NAMALWA (cell line): ENCODE results near the gene SUGCT.
"Not testable (repeated sequence)": the region's sequence is repeated elsewhere in the genome, so short reads cannot be mapped to it uniquely, and the experiment has no call there.

Experiments
- DNase-seq: peaks from one replicate; pipeline ENCODE4 v3.0.0-alpha.2; 2015; ENCODE audit warnings: low spot score

The SUGCT gene

GRCh38 chr7:40405991-40406390 lies 271.2 kb downstream of the SUGCT start:
- DNase-seq = no peak

- DNase-seq = no peak
Observed at GRCh38 chr7:40412323-40412722, 277.5 kb downstream of the SUGCT start.

GRCh38 chr7:40414704-40415103 lies 279.9 kb downstream of the SUGCT start:
- DNase-seq = not testable (repeated sequence)

- no peak for DNase-seq
Observed at GRCh38 chr7:40418448-40418847, 283.6 kb downstream of the SUGCT start.

GRCh38 chr7:40418983-40419382 lies 284.2 kb downstream of the SUGCT start:
- no peak for DNase-seq

- DNase-seq = no peak
Observed at GRCh38 chr7:40419806-40420205, 285.0 kb downstream of the SUGCT start.

- no peak for DNase-seq
Observed at GRCh38 chr7:40421433-40421832, 286.6 kb downstream of the SUGCT start.

- no peak for DNase-seq
Observed at GRCh38 chr7:40425696-40426095, 290.9 kb downstream of the SUGCT start.

- no peak for DNase-seq
Observed at GRCh38 chr7:40428421-40428820, 293.6 kb downstream of the SUGCT start.

- DNase-seq = no peak
Observed at GRCh38 chr7:40429826-40430225, 295.0 kb downstream of the SUGCT start.

GRCh38 chr7:40432046-40432445 lies 297.2 kb downstream of the SUGCT start:
- DNase-seq = no peak

GRCh38 chr7:40436710-40437109 lies 301.9 kb downstream of the SUGCT start:
- DNase-seq = no peak

GRCh38 chr7:40437498-40437897 lies 302.7 kb downstream of the SUGCT start:
- no peak for DNase-seq

GRCh38 chr7:40437936-40438634 lies 303.3 kb downstream of the SUGCT start:
- no peak for DNase-seq

GRCh38 chr7:40439686-40440085 lies 304.9 kb downstream of the SUGCT start:
- no peak for DNase-seq

- DNase-seq = peak; percentile 13
Observed at GRCh38 chr7:40447345-40447744, 312.5 kb downstream of the SUGCT start.

- no peak for DNase-seq
Observed at GRCh38 chr7:40455485-40455884, 320.7 kb downstream of the SUGCT start.

GRCh38 chr7:40457776-40458480 lies 323.1 kb downstream of the SUGCT start:
- no peak for DNase-seq

GRCh38 chr7:40463446-40463845 lies 328.6 kb downstream of the SUGCT start:
- DNase-seq = no peak

GRCh38 chr7:40468891-40469864 lies 334.4 kb downstream of the SUGCT start:
- DNase-seq = no peak

- DNase-seq = no peak
Observed at GRCh38 chr7:40470091-40470592, 335.3 kb downstream of the SUGCT start.

GRCh38 chr7:40470817-40471216 lies 336.0 kb downstream of the SUGCT start:
- DNase-seq = no peak
